G401.6 (cell line): ENCODE measurements around the gene BPTF.
"Not testable (repeated sequence)": the region's sequence is repeated elsewhere in the genome, so short reads cannot be mapped to it uniquely, and the experiment has no call there.

ENCODE experiments used
- FAIRE-seq: peaks from 2 replicates; lab custom pipeline; 2012; peaks lifted over from hg19 to GRCh38; lab: Jason Lieb, UNC

The BPTF gene

GRCh38 chr17:67884741-67885140 is 59.4 kb downstream of the BPTF start:
- FAIRE-seq: no peak

GRCh38 chr17:67891481-67892119 is 66.3 kb downstream of the BPTF start:
- no peak for FAIRE-seq

- no peak for FAIRE-seq
Observed at GRCh38 chr17:67902511-67903231, 77.4 kb downstream of the BPTF start.

- not testable (repeated sequence) for FAIRE-seq
Observed at GRCh38 chr17:67905298-67905697, 80.0 kb downstream of the BPTF start.

GRCh38 chr17:67910117-67910803 is 85.0 kb downstream of the BPTF start:
- FAIRE-seq: not testable (repeated sequence)

- no peak for FAIRE-seq
Observed at GRCh38 chr17:67911059-67911782, 85.9 kb downstream of the BPTF start.

- FAIRE-seq: no peak
Observed at GRCh38 chr17:67912088-67912487, 86.8 kb downstream of the BPTF start.

- no peak for FAIRE-seq
Observed at GRCh38 chr17:67912656-67913055, 87.4 kb downstream of the BPTF start.

GRCh38 chr17:67920212-67920611 is 94.9 kb downstream of the BPTF start:
- FAIRE-seq: no peak

- no peak for FAIRE-seq
Observed at GRCh38 chr17:67922503-67922902, 97.2 kb downstream of the BPTF start.

- not testable (repeated sequence) for FAIRE-seq
Observed at GRCh38 chr17:67928842-67929241, 103.5 kb downstream of the BPTF start.

- FAIRE-seq: no peak
Observed at GRCh38 chr17:67931227-67931626, 105.9 kb downstream of the BPTF start.

GRCh38 chr17:67942810-67943209 is 117.5 kb downstream of the BPTF start:
- peak; percentile 75 for FAIRE-seq

- FAIRE-seq: no peak
Observed at GRCh38 chr17:67944035-67944434, 118.7 kb downstream of the BPTF start.

- no peak for FAIRE-seq
Observed at GRCh38 chr17:67946513-67946912, 121.2 kb downstream of the BPTF start.

GRCh38 chr17:67947325-67947813 is 122.1 kb downstream of the BPTF start:
- FAIRE-seq: no peak

- no peak for FAIRE-seq
Observed at GRCh38 chr17:67950945-67951344, 125.6 kb downstream of the BPTF start.

GRCh38 chr17:67959510-67959909 is 134.2 kb downstream of the BPTF start:
- FAIRE-seq: no peak

GRCh38 chr17:67960276-67960675 is 135.0 kb downstream of the BPTF start:
- FAIRE-seq: not testable (repeated sequence)

- not testable (repeated sequence) for FAIRE-seq
Observed at GRCh38 chr17:67962156-67962555, 136.9 kb downstream of the BPTF start.

GRCh38 chr17:67963145-67963572 is 137.9 kb downstream of the BPTF start:
- peak; percentile 90 for FAIRE-seq

- no peak for FAIRE-seq
Observed at GRCh38 chr17:67970783-67971182, 145.5 kb downstream of the BPTF start.
